GM12878 (cell line): ENCODE results near the gene CACNA1S.

Experiments used
- BCLAF1 ChIP-seq: fragments of 450-650 bp; IDR thresholded peaks from 2 replicates; pipeline ENCODE4 v1.6.1; 2017; ENCODE audit warnings: antibody characterized with exemption, mild to moderate bottlenecking, moderate library complexity
- CTCF ChIP-seq, 3 experiments: IDR thresholded peaks in 2 of 3; conservative IDR thresholded peaks in 1 of 3; 2 replicates each; pipeline ENCODE4 v1.5.1; 2011; ENCODE audit warnings: low read depth in 3 of 3, low read length in 3 of 3, mild to moderate bottlenecking in 3 of 3, control low read depth in 2 of 3, moderate library complexity in 2 of 3, inconsistent platforms in 1 of 3, mixed read lengths in 1 of 3; ENCODE audit not compliant: control insufficient read depth in 2 of 3, insufficient read depth in 1 of 3; ENCODE audit errors: extremely low read depth in 1 of 3
- DPF2 ChIP-seq: fragments of 450-650 bp; IDR thresholded peaks from 2 replicates; pipeline ENCODE4 v1.6.1; 2017; ENCODE audit warnings: mild to moderate bottlenecking
- EGR1 ChIP-seq, 2 experiments: IDR thresholded peaks; 1 replicate in 1 of 2; 2 replicates in 1 of 2; pipeline ENCODE4 v1.6.1; 2011 to 2012; ENCODE audit warnings: low read depth in 2 of 2, low read length in 2 of 2, borderline replicate concordance in 1 of 2, mild to moderate bottlenecking in 1 of 2, moderate library complexity in 1 of 2
- REST ChIP-seq: IDR thresholded peaks from 2 replicates; pipeline ENCODE4 v1.6.1; 2012; ENCODE audit warnings: mild to moderate bottlenecking, low read depth, low read length
- TCF3 ChIP-seq: IDR thresholded peaks from 2 replicates; pipeline ENCODE4 v1.6.1; 2012; ENCODE audit warnings: low read depth, mild to moderate bottlenecking, low read length, borderline replicate concordance; ENCODE audit not compliant: insufficient read depth
- ZBTB11 ChIP-seq: fragments of 450-650 bp; formaldehyde crosslinking; IDR thresholded peaks from 2 replicates; pipeline ENCODE4 v1.5.0; 2022; ENCODE audit warnings: mild to moderate bottlenecking, missing genetic modification characterization
- TF ChIP-seq, protein P1 (sequence below): IDR thresholded peaks from 2 replicates; pipeline ENCODE4 v1.6.1; 2012; ENCODE audit warnings: low read length, inconsistent platforms

DNA sequence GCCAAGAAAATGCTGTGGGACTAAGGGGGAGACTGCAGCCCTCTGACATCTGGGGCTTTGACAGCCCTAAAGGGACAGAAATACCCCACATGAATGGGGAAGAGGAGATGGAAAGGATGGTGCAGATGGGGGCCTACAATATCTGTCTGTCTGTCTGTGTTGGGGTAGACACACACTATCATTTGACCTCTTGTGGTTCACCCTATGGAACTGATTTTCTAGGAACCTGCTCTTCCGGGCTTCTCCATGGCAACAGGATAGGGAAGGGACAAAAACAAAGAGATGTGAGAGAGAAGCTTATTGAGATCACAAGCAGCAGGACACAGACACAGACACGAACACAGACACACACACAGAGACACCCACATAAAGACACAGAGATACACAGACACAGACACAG is 105.8 kb downstream of the CACNA1S start:
- TF ChIP-seq BCLAF1 (no peak), DPF2 (no peak), TCF3 (no peak), CTCF (IDR thresholded peaks at IDR 0.05 in 2 of 3, conservative IDR thresholded peaks at IDR 0.05 in 1 of 3; ENCODE audit: control insufficient read depth in 2 of 3, extremely low read depth in 1 of 3, insufficient read depth in 1 of 3, low read depth in 3 of 3, low read length in 3 of 3) (no peak), ZBTB11 (CRISPR knock-in tag) (no peak), EGR1 (IDR thresholded peaks at IDR 0.05; ENCODE audit: borderline replicate concordance in 1 of 2, low read depth in 2 of 2, low read length in 2 of 2) (no peak), REST (no peak)
- TF ChIP-seq, protein P1, sequence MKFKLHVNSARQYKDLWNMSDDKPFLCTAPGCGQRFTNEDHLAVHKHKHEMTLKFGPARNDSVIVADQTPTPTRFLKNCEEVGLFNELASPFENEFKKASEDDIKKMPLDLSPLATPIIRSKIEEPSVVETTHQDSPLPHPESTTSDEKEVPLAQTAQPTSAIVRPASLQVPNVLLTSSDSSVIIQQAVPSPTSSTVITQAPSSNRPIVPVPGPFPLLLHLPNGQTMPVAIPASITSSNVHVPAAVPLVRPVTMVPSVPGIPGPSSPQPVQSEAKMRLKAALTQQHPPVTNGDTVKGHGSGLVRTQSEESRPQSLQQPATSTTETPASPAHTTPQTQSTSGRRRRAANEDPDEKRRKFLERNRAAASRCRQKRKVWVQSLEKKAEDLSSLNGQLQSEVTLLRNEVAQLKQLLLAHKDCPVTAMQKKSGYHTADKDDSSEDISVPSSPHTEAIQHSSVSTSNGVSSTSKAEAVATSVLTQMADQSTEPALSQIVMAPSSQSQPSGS = no peak
